NCI-H345 treated with DMSO at 0.1 percent for 48 hours (cell line): ENCODE results near the gene CEP68.
"Not testable (repeated sequence)": the region's sequence is repeated elsewhere in the genome, so short reads cannot be mapped to it uniquely, and the experiment has no call there.

Source experiments
- DNase-seq: peaks from one replicate; lab custom pipeline; 2025; ENCODE audit not compliant: unreplicated experiment; lab: John Stamatoyannopoulos, UW

Gene CEP68

DNA sequence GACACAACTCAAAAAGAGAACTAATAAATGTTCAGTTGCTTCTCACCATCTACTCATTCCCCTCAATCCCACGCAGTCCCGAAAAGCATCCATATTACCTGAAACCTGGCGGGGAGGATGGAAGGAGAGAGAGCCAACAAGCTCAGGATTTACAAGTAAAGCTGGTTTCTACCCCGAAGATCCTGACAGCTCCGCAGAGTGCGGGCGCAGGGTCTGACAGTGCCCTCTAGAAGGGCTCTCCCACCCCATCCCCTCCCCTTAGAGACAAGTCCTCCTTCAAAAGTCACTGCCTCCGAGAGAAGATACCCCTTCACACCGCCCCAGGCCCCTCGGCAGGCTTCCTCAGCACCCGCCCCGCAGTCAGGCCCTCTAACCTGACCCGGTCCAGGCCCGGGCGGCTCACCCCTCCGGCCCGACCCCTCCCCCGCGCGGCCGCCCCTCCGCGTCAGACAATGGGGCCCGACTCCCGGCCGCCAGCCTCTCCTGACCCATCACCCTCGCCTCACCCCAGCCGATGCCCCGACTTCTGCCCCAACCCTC, 73.1 kb downstream of the CEP68 start:
- no peak for DNase-seq

DNA sequence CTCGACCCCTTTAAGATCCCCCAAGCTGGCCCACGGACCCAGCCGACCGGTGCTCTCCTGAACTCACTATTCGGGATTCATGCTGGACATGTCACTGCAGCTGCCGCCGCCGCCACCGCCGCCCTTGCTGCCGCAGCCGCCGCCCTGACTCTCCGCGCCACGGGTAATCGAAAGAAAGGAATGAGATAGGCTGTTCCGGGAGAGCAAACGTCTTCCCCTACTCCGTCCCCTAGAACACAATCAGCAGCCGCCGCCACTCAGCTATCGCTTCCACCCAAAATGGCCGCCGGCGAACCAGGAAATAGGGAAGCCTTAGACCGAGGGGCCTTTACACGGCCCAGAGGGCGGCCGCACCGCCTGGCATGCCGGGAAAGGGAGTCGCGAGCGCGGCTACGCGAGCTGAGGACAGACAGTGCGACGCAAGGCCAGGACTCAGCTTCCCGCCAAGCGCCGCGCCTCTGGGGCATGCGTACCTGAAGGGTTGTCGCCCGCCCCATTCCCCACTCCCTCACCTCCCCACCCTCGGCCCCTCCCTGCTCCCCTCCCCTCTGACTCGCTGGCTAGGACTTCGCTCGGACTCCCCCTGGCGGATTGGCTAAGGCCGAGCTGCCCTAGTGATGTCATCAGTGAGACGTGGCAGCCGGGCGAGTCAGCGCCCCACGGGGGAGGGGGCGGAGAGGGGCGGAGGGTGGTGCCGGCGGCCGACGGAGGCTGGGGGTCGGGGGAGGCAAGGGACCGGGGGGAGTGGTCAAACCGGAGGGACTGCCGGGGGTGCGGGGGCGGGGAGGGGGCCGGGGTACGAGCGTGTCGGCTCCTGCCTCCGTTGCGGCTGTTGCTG, 73.8 kb downstream of the CEP68 start, which contains the start of gene RAB1A:
RAB1A (minus strand) TSS at position 281 of the 838 bp plus-strand sequence; CDS start at position 90, 191 bp downstream.
- DNase-seq = peak; percentile 97

DNA sequence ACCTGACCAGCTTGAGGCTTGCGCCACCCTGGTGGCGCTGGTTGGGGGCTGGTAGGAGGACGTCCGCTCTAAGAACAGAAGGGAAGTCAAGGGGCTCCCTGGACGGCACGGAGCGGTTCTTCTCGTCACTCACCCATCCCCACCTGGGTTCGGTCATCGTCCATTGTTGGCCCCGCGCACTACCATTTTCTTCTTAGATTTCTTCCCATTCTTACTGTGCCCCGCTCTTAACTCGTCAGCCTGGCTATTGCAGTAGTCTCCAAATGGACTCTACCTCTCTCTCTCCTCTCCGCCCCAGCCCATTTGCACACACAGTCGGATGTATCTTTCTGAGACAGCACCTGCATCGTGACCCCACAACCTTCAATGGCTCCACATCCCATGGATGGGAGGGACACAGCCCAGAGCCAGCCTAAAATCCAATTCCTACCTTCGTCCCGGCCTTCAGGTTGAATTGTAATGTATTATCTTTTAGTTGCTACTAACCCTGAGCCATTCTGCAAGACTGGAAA, 74.5 kb downstream of the CEP68 start:
- no peak for DNase-seq

DNA sequence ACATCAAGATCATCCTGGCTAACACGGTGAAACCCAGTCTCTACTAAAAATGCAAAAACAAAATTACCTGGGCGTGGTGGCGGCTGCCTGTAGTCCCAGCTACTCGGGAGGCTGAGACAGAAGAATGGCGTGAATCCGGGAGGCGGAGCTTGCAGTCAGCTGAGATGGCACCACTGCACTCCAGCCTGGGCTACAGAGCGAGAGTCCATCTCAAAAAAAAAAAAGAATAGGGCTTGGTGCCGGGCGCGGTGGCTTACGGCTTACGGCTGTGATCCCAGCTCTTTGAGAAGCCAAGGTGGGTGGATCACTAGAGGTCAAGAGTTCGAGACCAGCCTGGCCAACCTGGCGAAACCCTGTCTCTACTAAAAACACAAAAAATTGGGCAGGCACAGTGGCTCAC, 76.7 kb downstream of the CEP68 start:
- DNase-seq = not testable (repeated sequence)

DNA sequence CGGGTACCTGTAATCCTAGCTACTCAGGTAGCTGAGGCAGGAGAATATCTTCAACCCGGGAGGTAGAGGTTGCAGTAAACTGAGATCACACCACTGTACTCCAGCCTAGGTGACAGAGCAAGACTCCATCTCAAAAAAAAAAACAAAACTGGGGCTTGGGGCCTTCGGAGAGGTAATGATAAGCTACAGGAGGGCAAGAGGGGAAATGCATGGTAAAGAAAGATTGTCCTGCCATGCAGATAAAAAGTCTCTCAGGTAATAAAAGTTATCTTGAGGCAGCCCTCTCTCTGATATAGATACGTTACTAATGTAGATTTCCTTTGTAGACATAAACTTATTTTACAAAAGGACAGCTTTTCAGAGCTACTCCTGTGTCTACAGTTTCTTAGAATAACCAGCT, 77.4 kb downstream of the CEP68 start:
- DNase-seq = no peak

DNA sequence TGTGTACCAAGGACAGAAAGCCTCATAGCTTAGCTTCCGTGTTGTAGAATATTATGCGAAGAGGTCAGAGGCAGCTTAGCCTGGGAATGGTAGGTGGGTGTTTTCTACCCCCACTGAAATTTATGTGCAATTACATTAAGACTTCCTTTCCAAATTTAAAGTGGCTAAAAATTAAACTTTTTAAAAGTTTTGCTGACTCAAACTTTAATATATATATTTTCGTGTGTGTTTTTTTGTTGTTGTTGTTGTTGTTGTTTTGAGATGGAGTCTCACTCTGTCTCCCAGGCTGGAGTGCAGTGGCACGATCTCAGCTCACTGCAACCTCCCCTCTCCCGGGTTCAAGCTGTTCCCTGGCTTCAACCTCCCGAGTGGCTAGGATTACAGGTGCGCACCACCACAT, 77.9 kb downstream of the CEP68 start:
- no peak for DNase-seq

DNA sequence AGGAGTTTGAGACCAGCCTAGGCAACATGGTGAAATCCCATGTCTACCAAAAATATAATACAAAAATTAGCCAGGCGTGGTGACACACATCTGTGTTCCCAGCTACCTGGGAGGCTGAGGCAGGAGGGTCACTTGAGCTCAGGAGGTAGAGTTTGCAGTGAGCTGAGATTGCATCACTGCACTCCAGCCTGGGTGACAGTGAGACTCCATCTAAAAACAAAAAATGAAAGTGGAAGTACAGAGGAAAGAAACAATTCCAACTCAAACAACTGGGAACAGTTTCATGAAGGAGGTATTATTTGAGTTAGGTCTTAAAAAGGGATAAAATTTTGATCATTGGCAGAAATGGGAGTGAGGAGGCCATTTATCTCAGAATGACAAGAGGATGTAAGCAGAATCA, 80.0 kb downstream of the CEP68 start:
- no peak for DNase-seq
